Endodermal cell (in vitro differentiated cells): ENCODE results near the gene SYPL2. TPM values are rescaled to one million over a fixed set of nuclear protein-coding genes. Genes with fewer than 3 reads are reported as not detected.

Source experiments
- DNase-seq: peaks from one replicate; pipeline ENCODE4 v3.0.0-alpha.2; 2017
- H3K27ac ChIP-seq: 2 replicates; pipeline ENCODE4 v1.5.1; 2013; ENCODE audit warnings: mild to moderate bottlenecking, low read depth, low read length, moderate library complexity
- H3K27me3 ChIP-seq: 2 replicates; pipeline ENCODE4 v1.6.1; 2013; ENCODE audit warnings: mild to moderate bottlenecking, low read length, moderate library complexity; ENCODE audit not compliant: insufficient read depth, control insufficient read depth, poor library complexity, severe bottlenecking
- H3K36me3 ChIP-seq: 2 replicates; pipeline ENCODE4 v1.7.0; 2013; ENCODE audit warnings: mild to moderate bottlenecking, low read length, moderate library complexity; ENCODE audit not compliant: control insufficient read depth, insufficient read depth
- H3K4me1 ChIP-seq: one replicate; pipeline ENCODE4 v1.7.0; 2013; ENCODE audit warnings: low read length; ENCODE audit not compliant: control insufficient read depth, insufficient read depth
- H3K4me3 ChIP-seq: 2 replicates; pipeline ENCODE4 v1.5.1; 2013; ENCODE audit warnings: mild to moderate bottlenecking, low read length, moderate library complexity
- H3K9ac ChIP-seq: 2 replicates; pipeline ENCODE4 v1.6.1; 2013; ENCODE audit warnings: mild to moderate bottlenecking, low read length, moderate library complexity; ENCODE audit not compliant: poor library complexity, severe bottlenecking; ENCODE audit errors: extremely low read depth
- H3K9me3 ChIP-seq: 2 replicates; pipeline ENCODE4 v1.6.1; 2013; ENCODE audit warnings: mild to moderate bottlenecking, low read length, moderate library complexity; ENCODE audit not compliant: control insufficient read depth
- H3K27ac Mint-ChIP-seq: 2 replicates; pipeline ENCODE4 v1.8.0; 2020; ENCODE audit warnings: mixed read lengths
- H3K27me3 Mint-ChIP-seq: 2 replicates; pipeline ENCODE4 v1.8.0; 2021; ENCODE audit warnings: mild to moderate bottlenecking, mixed read lengths; ENCODE audit not compliant: insufficient read depth
- H3K36me3 Mint-ChIP-seq: 2 replicates; pipeline ENCODE4 v1.8.0; 2020; ENCODE audit warnings: low read depth, mixed read lengths
- H3K4me1 Mint-ChIP-seq: 2 replicates; pipeline ENCODE4 v1.8.0; 2020; ENCODE audit warnings: mixed read lengths
- H3K4me3 Mint-ChIP-seq: 2 replicates; pipeline ENCODE4 v1.8.0; 2020; ENCODE audit warnings: mild to moderate bottlenecking, moderate library complexity, mixed read lengths
- H3K9me3 Mint-ChIP-seq: 2 replicates; pipeline ENCODE4 v1.8.0; 2020; ENCODE audit warnings: mild to moderate bottlenecking, mixed read lengths
- WGBS, 2 experiments: methylation state at CpG; one replicate each; pipeline versions ENCODE4 v1.1.5 to v1.1.7; 2013; ENCODE audit warnings: missing lambda C conversion rate in 2 of 2, mixed read lengths in 1 of 2; ENCODE audit not compliant: insufficient coverage in 1 of 2, insufficient read length in 1 of 2; 5-methylcytosine and 5-hydroxymethylcytosine counted together
- total RNA-seq, 2 donors: library from RNA; stranded (reverse); fragmentation: NEBNext Ultra II Directional in 1 of 2; extraction: Animal tissue kit (Norgen Biotek cat#: 25700) in 1 of 2; gene quantifications; 2 replicates in 1 of 2; 3 replicates in 1 of 2; pipeline ENCODE4 v1.2.1, GENCODE V29; 2021
- TF ChIP-seq, protein P1 (sequence below): fragments of 200-600 bp; sonication (generic); conservative IDR thresholded peaks from 2 replicates; pipeline ENCODE4 v1.5.0; 2021; ENCODE audit warnings: antibody characterized with exemption, mild to moderate bottlenecking

SYPL2 gene
- total RNA-seq, 2 donors from 2014 or later = 0.64 TPM; not detected in 1

DNA sequence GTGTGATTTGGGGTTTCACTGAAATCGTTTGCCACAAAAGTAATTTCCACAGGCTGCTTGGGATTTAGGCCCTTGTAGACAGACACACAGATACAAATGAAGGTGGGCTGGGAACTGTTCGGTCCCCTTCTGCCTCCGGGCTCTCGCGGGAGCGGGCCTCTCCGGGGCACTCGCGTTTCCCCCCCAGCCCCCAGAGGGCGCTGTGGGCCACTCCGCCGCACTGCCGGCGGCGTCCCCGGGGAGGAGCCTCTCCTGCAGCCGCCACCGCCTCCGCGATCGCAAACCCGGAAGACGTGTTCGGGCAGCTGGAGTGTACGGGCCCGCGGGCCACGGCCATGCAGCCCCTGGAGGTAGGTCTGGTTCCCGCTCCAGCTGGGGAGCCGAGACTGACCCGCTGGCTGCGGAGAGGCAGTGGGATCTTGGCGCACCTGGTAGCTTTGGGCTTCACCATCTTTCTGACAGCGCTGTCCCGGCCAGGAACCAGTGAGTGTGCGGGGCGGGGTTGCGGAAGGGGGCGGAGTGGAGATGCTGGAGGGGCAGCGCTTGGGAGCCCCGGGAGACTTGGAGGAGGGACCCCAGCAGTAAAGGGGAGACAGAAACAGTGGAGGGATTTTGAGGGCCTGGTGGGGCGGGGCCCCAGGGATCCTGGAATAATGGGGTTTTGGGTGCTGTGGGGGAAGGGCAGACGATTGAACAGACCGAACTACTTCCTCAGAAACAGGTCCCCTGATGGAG, 27.6 kb downstream of the SYPL2 start, which contains the start of gene CYB561D1:
CYB561D1 (plus strand) TSS at position 290 of the 735 bp plus-strand sequence; CDS start at position 336, 46 bp downstream.
- Mint-ChIP-seq H3K4me1 (peaks cover 12% of the 10 kb centered on the region), H3K4me3 (peak within 1 kb of the TSS; percentile 91), H3K36me3 (peaks cover 9% of the 10 kb centered on the region), H3K9me3 (no peaks in the 10 kb centered on the region), H3K27ac (peak within 1 kb of the TSS; percentile 80), H3K27me3 (no peaks in the 10 kb centered on the region)
- H3K4me3 ChIP-seq = peak within 1 kb of the TSS; percentile 88
- H3K36me3 ChIP-seq = peaks cover 13% of the 10 kb centered on the region
- no peak within 1 kb of the TSS for H3K27ac ChIP-seq
- H3K4me1 ChIP-seq = peaks cover 2% of the 10 kb centered on the region
- H3K9ac ChIP-seq = peak within 1 kb of the TSS; percentile 39
- peak; percentile 96 for DNase-seq
- 1 to 2% methylated on average over 24 to 44 of the region's 44 CpGs for WGBS, 2 experiments
- no peaks in the 10 kb centered on the region for H3K27me3 ChIP-seq
- TF ChIP-seq, protein P1, sequence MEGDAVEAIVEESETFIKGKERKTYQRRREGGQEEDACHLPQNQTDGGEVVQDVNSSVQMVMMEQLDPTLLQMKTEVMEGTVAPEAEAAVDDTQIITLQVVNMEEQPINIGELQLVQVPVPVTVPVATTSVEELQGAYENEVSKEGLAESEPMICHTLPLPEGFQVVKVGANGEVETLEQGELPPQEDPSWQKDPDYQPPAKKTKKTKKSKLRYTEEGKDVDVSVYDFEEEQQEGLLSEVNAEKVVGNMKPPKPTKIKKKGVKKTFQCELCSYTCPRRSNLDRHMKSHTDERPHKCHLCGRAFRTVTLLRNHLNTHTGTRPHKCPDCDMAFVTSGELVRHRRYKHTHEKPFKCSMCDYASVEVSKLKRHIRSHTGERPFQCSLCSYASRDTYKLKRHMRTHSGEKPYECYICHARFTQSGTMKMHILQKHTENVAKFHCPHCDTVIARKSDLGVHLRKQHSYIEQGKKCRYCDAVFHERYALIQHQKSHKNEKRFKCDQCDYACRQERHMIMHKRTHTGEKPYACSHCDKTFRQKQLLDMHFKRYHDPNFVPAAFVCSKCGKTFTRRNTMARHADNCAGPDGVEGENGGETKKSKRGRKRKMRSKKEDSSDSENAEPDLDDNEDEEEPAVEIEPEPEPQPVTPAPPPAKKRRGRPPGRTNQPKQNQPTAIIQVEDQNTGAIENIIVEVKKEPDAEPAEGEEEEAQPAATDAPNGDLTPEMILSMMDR = peak; percentile 97
- no peaks in the 10 kb centered on the region for H3K9me3 ChIP-seq

DNA sequence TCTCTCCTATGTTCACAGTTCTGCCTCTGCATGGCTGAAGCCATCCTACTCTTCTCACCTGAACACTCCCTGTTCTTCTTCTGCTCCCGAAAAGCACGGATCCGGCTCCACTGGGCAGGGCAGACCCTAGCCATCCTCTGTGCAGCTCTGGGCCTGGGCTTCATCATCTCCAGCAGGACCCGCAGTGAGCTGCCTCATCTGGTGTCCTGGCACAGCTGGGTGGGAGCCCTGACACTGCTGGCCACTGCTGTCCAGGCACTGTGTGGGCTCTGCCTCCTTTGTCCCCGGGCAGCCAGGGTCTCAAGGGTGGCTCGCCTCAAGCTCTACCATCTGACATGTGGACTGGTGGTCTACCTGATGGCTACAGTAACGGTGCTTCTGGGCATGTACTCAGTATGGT, 29.4 kb downstream of the SYPL2 start:
- Mint-ChIP-seq H3K9me3 (no peaks in the 10 kb centered on the region), H3K27me3 (no peaks in the 10 kb centered on the region), H3K4me1 (peaks cover 12% of the 10 kb centered on the region), H3K4me3 (peak overlapping the region; percentile 91), H3K27ac (no peak overlapping the region), H3K36me3 (peaks cover 9% of the 10 kb centered on the region)
- Histone ChIP-seq H3K9ac (no peak overlapping the region), H3K36me3 (peaks cover 13% of the 10 kb centered on the region), H3K27ac (no peak overlapping the region), H3K4me3 (no peak overlapping the region), H3K4me1 (peaks cover 2% of the 10 kb centered on the region), H3K27me3 (no peaks in the 10 kb centered on the region), H3K9me3 (no peaks in the 10 kb centered on the region)
- 89 to 95% methylated on average over 7 of the region's 7 CpGs for WGBS, 2 experiments
- TF ChIP-seq, protein P1 = no peak
- DNase-seq = no peak

DNA sequence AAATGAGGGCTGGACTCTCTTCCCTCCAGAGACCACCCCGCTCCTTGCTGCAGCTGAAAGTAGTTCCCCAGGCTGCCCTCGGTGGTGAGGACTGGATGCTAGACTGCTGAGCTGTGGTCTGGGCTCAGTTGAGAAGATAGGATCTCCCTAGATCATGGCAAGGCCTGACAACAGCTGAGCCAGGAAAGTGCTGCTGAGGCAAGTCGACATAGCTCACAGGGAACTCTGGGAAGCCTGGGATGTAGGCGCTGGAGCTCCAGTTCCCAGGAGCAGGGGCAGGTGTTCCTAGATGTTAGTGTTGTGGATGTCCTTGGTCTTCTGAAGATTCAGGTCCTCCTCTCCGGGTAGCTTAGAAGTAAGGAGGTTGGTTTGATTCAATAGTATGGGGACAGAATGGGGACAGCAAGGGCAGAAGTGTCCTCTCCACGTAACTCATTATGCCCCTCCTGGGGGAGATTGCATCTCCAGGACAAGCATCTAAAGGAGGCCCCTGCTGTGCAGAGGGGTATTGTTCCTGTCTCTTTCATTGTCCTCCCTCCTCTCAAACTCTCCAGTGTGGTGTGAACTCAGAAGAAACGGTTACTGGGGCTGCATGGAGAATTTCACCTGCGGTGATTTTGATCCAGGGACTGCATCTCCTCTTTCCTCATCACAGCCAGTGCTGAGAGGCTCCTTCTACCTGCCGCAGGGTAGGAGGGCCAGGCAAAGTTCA, 31.3 kb downstream of the SYPL2 start:
- peaks cover 9% of the 10 kb centered on the region for H3K36me3 Mint-ChIP-seq
- peak; percentile 71 for DNase-seq
- WGBS, 2 experiments = 49 to 69% methylated on average over 2 to 9 of the region's 9 CpGs
- peak overlapping the region; percentile 32 for H3K27ac ChIP-seq
- H3K36me3 ChIP-seq = no peaks in the 10 kb centered on the region
- TF ChIP-seq, protein P1 = no peak
- no peak overlapping the region for H3K4me3 ChIP-seq
- peak overlapping the region; percentile 55 for H3K27ac Mint-ChIP-seq
- no peaks in the 10 kb centered on the region for H3K9me3 Mint-ChIP-seq
- H3K27me3 ChIP-seq = no peaks in the 10 kb centered on the region
- peaks cover 2% of the 10 kb centered on the region for H3K4me1 ChIP-seq
- H3K4me3 Mint-ChIP-seq = no peak overlapping the region
- H3K27me3 Mint-ChIP-seq = no peaks in the 10 kb centered on the region
- H3K4me1 Mint-ChIP-seq = peaks cover 20% of the 10 kb centered on the region
- H3K9ac ChIP-seq = no peak overlapping the region
- H3K9me3 ChIP-seq = no peaks in the 10 kb centered on the region
